Subcutaneous adipose tissue (tissue), 4 donors: ENCODE results near the gene VAT1L. TPM values are rescaled to one million over a fixed set of nuclear protein-coding genes. Genes with fewer than 3 reads are reported as not detected.

Experiments
- total RNA-seq, 4 donors: library from RNA; depleted of rRNA; stranded (reverse); fragments of >200 nt; gene quantifications; one replicate each; pipeline ENCODE4 v1.1.0, GENCODE V29; 2016
- TF ChIP-seq, protein P1 (sequence below): fragments of 450-650 bp; IDR thresholded peaks from one replicate; pipeline ENCODE4 v1.5.1; 2016; ENCODE audit warnings: low read depth, mild to moderate bottlenecking, control low read depth, antibody characterized with exemption, moderate library complexity

Gene VAT1L
- total RNA-seq, 4 donors from 2014 or later, result 0.22 to 0.34 TPM; not detected in 2

DNA sequence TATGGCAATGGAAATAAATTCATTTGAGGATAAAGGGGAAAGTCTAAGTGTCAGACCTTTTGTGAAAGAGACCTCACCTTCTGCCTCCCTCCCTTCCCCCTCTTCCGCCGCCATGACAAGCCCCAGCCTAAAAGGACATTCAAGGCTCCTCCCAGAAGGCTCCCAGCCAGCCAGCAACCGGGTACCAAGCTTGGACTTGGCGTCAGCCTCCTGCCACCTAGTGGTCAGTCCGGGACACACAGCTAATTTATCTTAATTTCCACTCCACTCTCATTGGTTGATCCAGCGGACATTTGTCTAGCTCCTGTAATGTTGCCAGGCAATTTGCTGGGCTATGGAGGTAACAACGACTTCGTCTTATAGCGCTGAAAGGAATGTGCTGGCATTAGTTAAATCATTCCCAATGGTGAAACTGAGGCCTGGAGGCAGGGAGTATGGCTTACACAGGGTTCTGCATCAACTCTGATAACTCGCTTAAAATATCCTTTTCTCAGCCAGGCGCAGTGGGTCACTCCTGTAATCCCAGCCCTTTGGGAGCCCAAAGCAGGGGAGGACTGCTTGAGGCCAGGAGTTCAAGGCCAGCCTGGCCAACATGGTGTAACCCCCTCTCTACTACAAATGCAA lies 214.7 kb downstream of the VAT1L start:
- TF ChIP-seq, protein P1, sequence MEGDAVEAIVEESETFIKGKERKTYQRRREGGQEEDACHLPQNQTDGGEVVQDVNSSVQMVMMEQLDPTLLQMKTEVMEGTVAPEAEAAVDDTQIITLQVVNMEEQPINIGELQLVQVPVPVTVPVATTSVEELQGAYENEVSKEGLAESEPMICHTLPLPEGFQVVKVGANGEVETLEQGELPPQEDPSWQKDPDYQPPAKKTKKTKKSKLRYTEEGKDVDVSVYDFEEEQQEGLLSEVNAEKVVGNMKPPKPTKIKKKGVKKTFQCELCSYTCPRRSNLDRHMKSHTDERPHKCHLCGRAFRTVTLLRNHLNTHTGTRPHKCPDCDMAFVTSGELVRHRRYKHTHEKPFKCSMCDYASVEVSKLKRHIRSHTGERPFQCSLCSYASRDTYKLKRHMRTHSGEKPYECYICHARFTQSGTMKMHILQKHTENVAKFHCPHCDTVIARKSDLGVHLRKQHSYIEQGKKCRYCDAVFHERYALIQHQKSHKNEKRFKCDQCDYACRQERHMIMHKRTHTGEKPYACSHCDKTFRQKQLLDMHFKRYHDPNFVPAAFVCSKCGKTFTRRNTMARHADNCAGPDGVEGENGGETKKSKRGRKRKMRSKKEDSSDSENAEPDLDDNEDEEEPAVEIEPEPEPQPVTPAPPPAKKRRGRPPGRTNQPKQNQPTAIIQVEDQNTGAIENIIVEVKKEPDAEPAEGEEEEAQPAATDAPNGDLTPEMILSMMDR, result no peak

DNA sequence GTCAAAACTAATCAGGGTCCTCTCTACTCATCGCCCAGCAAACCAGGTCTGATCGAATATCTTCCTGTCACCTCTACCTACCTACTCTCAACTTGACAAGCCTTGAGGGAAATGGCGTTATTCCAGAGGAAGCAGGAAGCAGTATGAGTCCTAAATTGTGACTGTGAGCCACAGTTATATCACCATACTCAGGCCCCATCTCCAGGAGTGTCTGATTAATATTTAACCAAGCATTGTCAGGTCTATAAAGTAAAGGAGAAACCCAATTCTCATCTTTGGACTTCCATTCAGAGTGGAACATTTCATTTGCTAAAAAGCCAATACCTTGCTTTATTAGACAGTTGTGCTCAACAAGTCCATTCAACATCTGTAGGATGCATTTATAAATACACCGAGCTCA lies 216.2 kb downstream of the VAT1L start:
- TF ChIP-seq, protein P1, result no peak

DNA sequence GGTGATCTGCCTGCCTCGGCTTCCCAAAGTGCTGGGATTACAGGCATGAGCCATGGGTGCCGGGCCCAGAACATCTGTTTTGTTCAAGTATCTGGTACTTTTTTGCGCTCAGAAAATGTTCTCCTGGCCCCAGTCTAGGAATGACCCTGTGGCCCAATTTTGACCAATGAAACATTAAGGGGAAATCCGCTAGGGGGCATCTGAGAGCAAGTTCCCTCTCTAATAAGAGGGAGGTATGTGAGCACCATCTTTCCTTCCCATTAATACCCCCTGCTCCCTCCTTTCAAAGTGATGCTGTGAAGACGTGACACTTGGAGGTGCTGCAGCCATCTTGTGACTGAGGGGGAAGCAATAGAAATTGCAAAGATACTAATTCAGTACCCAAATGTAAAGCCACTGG lies 217.5 kb downstream of the VAT1L start:
- TF ChIP-seq, protein P1, result no peak

DNA sequence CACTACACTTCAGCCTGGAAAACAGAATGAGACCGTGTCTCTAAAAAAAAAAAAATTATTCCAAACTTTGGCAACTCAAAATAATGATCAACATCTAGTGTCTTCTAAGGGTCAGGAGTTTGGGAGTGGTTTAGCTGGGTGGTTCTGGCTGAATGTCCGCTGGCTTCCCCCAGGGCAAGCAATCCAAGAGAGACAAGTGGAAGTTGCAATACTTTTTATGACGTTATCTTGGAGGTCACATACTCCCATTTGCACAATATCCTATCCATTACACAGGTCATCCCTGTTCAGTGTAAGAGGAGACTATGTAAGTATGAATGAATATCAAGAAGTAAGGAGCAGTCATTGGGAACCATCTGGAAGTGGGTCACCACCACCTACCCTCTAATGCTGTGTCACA lies 218.8 kb downstream of the VAT1L start:
- TF ChIP-seq, protein P1, result no peak

DNA sequence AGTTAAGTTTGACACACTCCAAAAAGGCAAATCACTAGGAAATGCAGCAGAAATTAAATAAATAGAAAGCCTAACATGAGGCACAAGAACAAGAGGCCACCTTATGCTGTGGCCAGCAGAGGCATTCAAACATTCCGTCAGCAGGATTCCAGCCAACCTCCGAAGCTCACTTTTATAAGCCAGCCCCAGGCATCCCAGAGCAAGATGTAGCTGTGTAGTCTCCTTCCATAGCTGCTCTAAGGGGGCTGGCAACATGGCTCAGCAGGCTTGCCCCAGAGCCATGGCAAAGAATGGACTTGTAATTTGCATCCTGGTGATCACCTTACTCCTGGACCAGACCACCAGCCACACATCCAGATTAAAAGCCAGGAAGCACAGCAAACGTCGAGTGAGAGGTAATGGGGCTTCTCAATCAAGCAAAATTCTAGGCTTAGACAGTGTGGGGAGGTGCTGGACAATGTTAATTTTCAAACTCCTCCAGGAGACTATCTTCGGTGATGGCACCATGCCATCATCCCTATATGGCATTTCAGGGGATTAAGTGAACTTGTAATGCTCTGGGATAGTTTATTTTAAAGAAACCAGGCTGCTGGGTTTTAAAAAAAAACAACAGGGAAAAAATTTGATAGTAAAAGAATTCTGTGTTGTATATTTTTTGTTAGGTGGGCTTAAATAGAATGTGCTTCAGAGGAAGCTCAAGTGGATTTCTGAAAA lies 234.1 kb downstream of the VAT1L start, which contains the start of gene CLEC3A:
TSS of gene CLEC3A (plus strand) at position 202 of the 714 bp plus-strand sequence. CDS start at position 281, 79 bp downstream.
- TF ChIP-seq, protein P1, result no peak

DNA sequence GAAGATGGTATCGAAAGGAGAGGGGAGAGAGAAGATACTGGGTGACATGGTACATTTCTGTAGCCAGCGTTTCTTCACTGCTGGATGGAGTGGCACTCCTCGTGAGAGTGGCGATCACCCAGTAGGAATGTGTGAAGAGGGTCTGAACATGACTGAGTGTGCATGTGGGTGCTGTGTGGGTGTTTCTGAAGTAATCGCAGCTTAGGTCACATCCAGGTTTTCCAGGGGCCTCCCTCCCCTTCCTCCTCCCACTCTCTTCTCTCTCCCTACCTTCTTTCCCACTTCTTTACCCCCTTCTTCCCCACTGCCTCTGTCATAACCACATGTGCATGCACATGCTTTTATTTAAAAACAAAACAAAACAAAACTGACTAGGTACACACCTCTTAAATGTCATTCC lies 235.8 kb downstream of the VAT1L start:
- TF ChIP-seq, protein P1, result no peak

DNA sequence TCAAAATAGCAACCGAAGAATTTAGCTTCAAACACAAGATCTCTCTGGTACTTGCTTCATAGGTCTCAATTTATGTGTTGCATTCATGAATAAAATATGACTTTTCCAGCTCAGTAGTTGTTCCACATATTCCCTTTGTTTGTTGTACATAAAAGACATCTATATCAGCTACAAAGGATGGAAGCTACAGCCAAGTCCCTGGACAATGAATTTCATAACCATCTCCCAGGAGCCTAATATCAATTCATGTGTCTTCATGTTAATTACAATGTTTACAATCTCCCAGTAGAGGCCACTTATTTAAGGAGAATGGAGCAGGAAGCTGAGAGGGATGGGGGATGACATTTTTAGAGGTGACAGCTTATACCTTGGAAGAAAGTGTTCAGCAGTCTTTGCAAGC lies 237.3 kb downstream of the VAT1L start:
- TF ChIP-seq, protein P1, result no peak
